ENCODE results near the gene TSPAN33. TPM values are rescaled to one million over a fixed set of nuclear protein-coding genes. Genes with fewer than 3 reads are reported as not detected.

Gene TSPAN33
- total and polyA plus RNA-seq, 2 of the 13 experiments (the other 11 are each of a cell fraction or from before 2014, with no cell fraction given), result 15.3 to 16.5 TPM

GRCh38 chr7:129188372-129188891, 43.9 kb downstream of the TSPAN33 start, which contains the start of gene SMO (continued):
- TF ChIP-seq, protein P1, sequence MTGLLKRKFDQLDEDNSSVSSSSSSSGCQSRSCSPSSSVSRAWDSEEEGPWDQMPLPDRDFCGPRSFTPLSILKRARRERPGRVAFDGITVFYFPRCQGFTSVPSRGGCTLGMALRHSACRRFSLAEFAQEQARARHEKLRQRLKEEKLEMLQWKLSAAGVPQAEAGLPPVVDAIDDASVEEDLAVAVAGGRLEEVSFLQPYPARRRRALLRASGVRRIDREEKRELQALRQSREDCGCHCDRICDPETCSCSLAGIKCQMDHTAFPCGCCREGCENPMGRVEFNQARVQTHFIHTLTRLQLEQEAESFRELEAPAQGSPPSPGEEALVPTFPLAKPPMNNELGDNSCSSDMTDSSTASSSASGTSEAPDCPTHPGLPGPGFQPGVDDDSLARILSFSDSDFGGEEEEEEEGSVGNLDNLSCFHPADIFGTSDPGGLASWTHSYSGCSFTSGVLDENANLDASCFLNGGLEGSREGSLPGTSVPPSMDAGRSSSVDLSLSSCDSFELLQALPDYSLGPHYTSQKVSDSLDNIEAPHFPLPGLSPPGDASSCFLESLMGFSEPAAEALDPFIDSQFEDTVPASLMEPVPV (CRISPR knock-in tag; IDR thresholded peaks at IDR 0.05), result no peak
- no peak for TF ChIP-seq ZNF138 (CRISPR knock-in tag; IDR thresholded peaks at IDR 0.05; ENCODE audit: low read depth)
- TF ChIP-seq, protein P2, sequence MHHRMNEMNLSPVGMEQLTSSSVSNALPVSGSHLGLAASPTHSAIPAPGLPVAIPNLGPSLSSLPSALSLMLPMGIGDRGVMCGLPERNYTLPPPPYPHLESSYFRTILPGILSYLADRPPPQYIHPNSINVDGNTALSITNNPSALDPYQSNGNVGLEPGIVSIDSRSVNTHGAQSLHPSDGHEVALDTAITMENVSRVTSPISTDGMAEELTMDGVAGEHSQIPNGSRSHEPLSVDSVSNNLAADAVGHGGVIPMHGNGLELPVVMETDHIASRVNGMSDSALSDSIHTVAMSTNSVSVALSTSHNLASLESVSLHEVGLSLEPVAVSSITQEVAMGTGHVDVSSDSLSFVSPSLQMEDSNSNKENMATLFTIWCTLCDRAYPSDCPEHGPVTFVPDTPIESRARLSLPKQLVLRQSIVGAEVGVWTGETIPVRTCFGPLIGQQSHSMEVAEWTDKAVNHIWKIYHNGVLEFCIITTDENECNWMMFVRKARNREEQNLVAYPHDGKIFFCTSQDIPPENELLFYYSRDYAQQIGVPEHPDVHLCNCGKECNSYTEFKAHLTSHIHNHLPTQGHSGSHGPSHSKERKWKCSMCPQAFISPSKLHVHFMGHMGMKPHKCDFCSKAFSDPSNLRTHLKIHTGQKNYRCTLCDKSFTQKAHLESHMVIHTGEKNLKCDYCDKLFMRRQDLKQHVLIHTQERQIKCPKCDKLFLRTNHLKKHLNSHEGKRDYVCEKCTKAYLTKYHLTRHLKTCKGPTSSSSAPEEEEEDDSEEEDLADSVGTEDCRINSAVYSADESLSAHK (CRISPR knock-in tag; IDR thresholded peaks at IDR 0.05; ENCODE audit: borderline replicate concordance), result no peak
- TF ChIP-seq, protein P3, sequence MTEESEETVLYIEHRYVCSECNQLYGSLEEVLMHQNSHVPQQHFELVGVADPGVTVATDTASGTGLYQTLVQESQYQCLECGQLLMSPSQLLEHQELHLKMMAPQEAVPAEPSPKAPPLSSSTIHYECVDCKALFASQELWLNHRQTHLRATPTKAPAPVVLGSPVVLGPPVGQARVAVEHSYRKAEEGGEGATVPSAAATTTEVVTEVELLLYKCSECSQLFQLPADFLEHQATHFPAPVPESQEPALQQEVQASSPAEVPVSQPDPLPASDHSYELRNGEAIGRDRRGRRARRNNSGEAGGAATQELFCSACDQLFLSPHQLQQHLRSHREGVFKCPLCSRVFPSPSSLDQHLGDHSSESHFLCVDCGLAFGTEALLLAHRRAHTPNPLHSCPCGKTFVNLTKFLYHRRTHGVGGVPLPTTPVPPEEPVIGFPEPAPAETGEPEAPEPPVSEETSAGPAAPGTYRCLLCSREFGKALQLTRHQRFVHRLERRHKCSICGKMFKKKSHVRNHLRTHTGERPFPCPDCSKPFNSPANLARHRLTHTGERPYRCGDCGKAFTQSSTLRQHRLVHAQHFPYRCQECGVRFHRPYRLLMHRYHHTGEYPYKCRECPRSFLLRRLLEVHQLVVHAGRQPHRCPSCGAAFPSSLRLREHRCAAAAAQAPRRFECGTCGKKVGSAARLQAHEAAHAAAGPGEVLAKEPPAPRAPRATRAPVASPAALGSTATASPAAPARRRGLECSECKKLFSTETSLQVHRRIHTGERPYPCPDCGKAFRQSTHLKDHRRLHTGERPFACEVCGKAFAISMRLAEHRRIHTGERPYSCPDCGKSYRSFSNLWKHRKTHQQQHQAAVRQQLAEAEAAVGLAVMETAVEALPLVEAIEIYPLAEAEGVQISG (CRISPR knock-in tag; IDR thresholded peaks at IDR 0.05), result peak; percentile 49; the same call in 1 of the 2 replicates
- TF ChIP-seq ZNF251 (CRISPR knock-in tag; IDR thresholded peaks at IDR 0.05), result no peak
- no peak for TF ChIP-seq ZNF556 (CRISPR knock-in tag; IDR thresholded peaks at IDR 0.05; ENCODE audit: borderline replicate concordance)
- TF ChIP-seq ZMAT3 (CRISPR knock-in tag; conservative IDR thresholded peaks at IDR 0.05), result no peak
- TF ChIP-seq SMYD3 (CRISPR knock-in tag; IDR thresholded peaks at IDR 0.05), result no peak
- no peak for TF ChIP-seq ZNF253 (CRISPR knock-in tag; IDR thresholded peaks at IDR 0.05; ENCODE audit: borderline replicate concordance)
- no peak for TF ChIP-seq ZKSCAN8 (CRISPR knock-in tag; IDR thresholded peaks at IDR 0.05; ENCODE audit: borderline replicate concordance)
- TF ChIP-seq E2F1 (CRISPR knock-in tag; IDR thresholded peaks at IDR 0.05), result no peak
- TF ChIP-seq ZBTB20 (CRISPR knock-in tag; IDR thresholded peaks at IDR 0.05; ENCODE audit: borderline replicate concordance, low read depth), result no peak
- no peak for TF ChIP-seq RFX5 (IDR thresholded peaks at IDR 0.05; ENCODE audit: low read depth, low read length)
- TF ChIP-seq ZNF562 (CRISPR knock-in tag; IDR thresholded peaks at IDR 0.05; ENCODE audit: borderline replicate concordance), result no peak
- 0 out of 2 replicates have a peak, but pooled peaks have one; percentile 28 for TF ChIP-seq ZSCAN21 (CRISPR knock-in tag; IDR thresholded peaks at IDR 0.05; ENCODE audit: borderline replicate concordance)
- TF ChIP-seq, protein P4, sequence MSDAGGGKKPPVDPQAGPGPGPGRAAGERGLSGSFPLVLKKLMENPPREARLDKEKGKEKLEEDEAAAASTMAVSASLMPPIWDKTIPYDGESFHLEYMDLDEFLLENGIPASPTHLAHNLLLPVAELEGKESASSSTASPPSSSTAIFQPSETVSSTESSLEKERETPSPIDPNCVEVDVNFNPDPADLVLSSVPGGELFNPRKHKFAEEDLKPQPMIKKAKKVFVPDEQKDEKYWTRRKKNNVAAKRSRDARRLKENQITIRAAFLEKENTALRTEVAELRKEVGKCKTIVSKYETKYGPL (CRISPR knock-in tag; IDR thresholded peaks at IDR 0.05), result no peak
- no peak for TF ChIP-seq ZNF343 (CRISPR knock-in tag; IDR thresholded peaks at IDR 0.05)
- TF ChIP-seq ZNF331 (CRISPR knock-in tag; IDR thresholded peaks at IDR 0.05), result peak; percentile 52; the same call in 1 of the 2 replicates
- no peak for TF ChIP-seq REXO4 (CRISPR knock-in tag; IDR thresholded peaks at IDR 0.05; ENCODE audit: borderline replicate concordance)
- no peak for TF ChIP-seq PHF5A (CRISPR knock-in tag; IDR thresholded peaks at IDR 0.05; ENCODE audit: low read depth, unreplicated experiment)
- TF ChIP-seq GATA4 (IDR thresholded peaks at IDR 0.05; ENCODE audit: borderline replicate concordance, low read depth), result no peak
- TF ChIP-seq NFE2L1 (CRISPR knock-in tag; IDR thresholded peaks at IDR 0.05; ENCODE audit: borderline replicate concordance), result no peak

Data from HepG2 (cell line).